ENCODE results near the gene ASCC3.

DNA sequence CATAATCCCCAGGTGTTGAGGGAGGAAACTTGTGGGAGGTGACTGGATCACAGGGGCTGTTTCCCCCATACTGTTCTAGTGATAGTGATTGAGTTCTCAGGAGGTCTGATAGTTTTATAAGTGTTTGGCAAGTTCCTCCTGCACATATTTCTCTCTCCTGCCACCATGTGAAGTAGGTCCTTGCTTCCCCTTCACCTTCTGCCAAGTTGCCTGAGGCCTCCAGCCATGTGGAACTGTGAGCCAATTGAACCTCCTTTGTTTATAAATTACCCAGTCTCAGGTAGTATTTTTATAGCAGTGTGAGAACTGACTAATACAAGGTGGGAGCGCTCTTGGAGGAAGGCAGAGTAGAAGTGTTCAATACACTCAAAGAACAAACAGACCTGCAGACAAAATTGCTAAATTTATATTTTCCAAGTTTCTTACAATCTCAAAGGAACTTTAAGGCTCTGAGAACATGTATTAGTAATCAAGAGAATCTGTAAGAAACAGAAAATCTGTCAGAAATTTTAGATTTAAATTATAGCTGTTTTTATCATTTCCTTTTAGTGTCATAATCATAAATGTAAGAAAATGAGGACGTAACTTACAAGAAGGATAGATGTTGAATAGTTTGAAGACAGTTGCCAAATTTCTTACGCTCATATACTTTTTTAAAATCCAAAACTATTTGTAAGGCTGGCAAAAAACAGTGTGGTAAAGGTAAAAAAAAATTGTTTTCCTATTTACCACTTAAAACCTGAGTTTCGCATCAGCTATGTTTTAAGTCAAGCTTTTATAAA lies 77.7 kb downstream of the ASCC3 start:
- TF ChIP-seq, protein P1, sequence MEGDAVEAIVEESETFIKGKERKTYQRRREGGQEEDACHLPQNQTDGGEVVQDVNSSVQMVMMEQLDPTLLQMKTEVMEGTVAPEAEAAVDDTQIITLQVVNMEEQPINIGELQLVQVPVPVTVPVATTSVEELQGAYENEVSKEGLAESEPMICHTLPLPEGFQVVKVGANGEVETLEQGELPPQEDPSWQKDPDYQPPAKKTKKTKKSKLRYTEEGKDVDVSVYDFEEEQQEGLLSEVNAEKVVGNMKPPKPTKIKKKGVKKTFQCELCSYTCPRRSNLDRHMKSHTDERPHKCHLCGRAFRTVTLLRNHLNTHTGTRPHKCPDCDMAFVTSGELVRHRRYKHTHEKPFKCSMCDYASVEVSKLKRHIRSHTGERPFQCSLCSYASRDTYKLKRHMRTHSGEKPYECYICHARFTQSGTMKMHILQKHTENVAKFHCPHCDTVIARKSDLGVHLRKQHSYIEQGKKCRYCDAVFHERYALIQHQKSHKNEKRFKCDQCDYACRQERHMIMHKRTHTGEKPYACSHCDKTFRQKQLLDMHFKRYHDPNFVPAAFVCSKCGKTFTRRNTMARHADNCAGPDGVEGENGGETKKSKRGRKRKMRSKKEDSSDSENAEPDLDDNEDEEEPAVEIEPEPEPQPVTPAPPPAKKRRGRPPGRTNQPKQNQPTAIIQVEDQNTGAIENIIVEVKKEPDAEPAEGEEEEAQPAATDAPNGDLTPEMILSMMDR (IDR thresholded peaks at IDR 0.05 in 4 of 5, conservative IDR thresholded peaks at IDR 0.05 in 1 of 5): no peak
- TF ChIP-seq POLR2A (IDR thresholded peaks at IDR 0.05): no peak

Measured in gastrocnemius medialis (tissue), 4 donors.